A673 (cell line): ENCODE measurements around the gene TMBIM6. TPM values are rescaled to one million over a fixed set of nuclear protein-coding genes. Genes with fewer than 3 reads are reported as not detected.
"Not testable (repeated sequence)": the region's sequence is repeated elsewhere in the genome, so short reads cannot be mapped to it uniquely, and the experiment has no call there.

Experiments used
- BruUV-seq: library from RNA; stranded (reverse); fragments of 400-500 nt; replicated peaks from 2 replicates; lab custom pipeline; 2021; lab: Mats Ljungman, UMichigan
- CTCF ChIA-PET: fragments of 300-600 bp; sonication (Branson Sonifier 250); formaldehyde crosslinking; loops from one replicate; lab custom pipeline; 2022; ENCODE audit warnings: antibody characterized with exemption; lab: Charles Lee
- POLR2A ChIA-PET: fragments of 300-600 bp; sonication (Branson Sonifier 250); formaldehyde crosslinking; loops from one replicate; lab custom pipeline; 2022; ENCODE audit warnings: antibody characterized with exemption; ENCODE audit not compliant: low non-redundant PET; lab: Charles Lee
- DNase-seq: peaks from one replicate; pipeline ENCODE4 v3.0.0-alpha.2; 2015; ENCODE audit warnings: low spot score
- H3K27ac ChIP-seq: fragments of 200-600 bp; sonication (generic); 2 replicates; pipeline ENCODE4 v1.5.1; 2016; ENCODE audit warnings: mixed run types, low read depth, mild to moderate bottlenecking, mixed read lengths, antibody characterized with exemption, low read length; ENCODE audit not compliant: poor library complexity, severe bottlenecking
- H3K27me3 ChIP-seq: fragments of 200-600 bp; sonication (generic); replicated peaks from 2 replicates; pipeline ENCODE4 v1.6.1; 2017; ENCODE audit warnings: mixed run types, low read depth, mild to moderate bottlenecking, mixed read lengths, antibody characterized with exemption, low read length; ENCODE audit not compliant: insufficient read depth, poor library complexity
- H3K36me3 ChIP-seq: fragments of 200-600 bp; sonication (generic); 2 replicates; pipeline ENCODE4 v1.6.1; 2016; ENCODE audit warnings: mixed run types, mild to moderate bottlenecking, mixed read lengths, antibody characterized with exemption, low read length; ENCODE audit not compliant: insufficient read depth, poor library complexity, severe bottlenecking
- H3K4me1 ChIP-seq: fragments of 200-600 bp; sonication (generic); 2 replicates; pipeline ENCODE4 v1.6.1; 2017; ENCODE audit warnings: mixed run types, mild to moderate bottlenecking, mixed read lengths, antibody characterized with exemption, low read length; ENCODE audit not compliant: insufficient read depth, poor library complexity, severe bottlenecking
- H3K4me3 ChIP-seq: fragments of 200-600 bp; sonication (generic); 2 replicates; pipeline ENCODE4 v1.5.1; 2016; ENCODE audit warnings: low read depth, mixed run types, mild to moderate bottlenecking, mixed read lengths, low read length; ENCODE audit not compliant: poor library complexity, severe bottlenecking
- H3K9me3 ChIP-seq: fragments of 200-600 bp; sonication (generic); 2 replicates; pipeline ENCODE4 v1.6.1; 2016; ENCODE audit warnings: mixed run types, low read depth, mild to moderate bottlenecking, mixed read lengths, antibody characterized with exemption, low read length; ENCODE audit not compliant: poor library complexity, severe bottlenecking
- CTCF ChIP-seq: fragments of 300-800, 200-600 bp; sonication (generic); conservative IDR thresholded peaks from 2 replicates; pipeline ENCODE4 v1.5.1; 2017; ENCODE audit warnings: low read depth, mild to moderate bottlenecking, antibody characterized with exemption, low read length, moderate library complexity, mixed read lengths
- EZH2 ChIP-seq: fragments of 200-600 bp; sonication (generic); IDR thresholded peaks from 2 replicates; pipeline ENCODE4 v1.6.1; 2017; ENCODE audit warnings: borderline replicate concordance, low read depth, mild to moderate bottlenecking, mixed read lengths, antibody characterized with exemption, low read length; ENCODE audit not compliant: poor library complexity, severe bottlenecking
- intact Hi-C: fragments of 100-400 bp; cut with micrococcal nuclease; formaldehyde crosslinking; loops from one replicate; pipeline ENCODE4 v1.10.0; 2022; ENCODE audit not compliant: unreplicated experiment
- total RNA-seq: library from RNA; stranded (reverse); gene quantifications from 2 replicates; pipeline ENCODE4 v1.2.3, GENCODE V29; 2021

Gene TMBIM6
- total RNA-seq, 1 experiment from 2014 or later: 454 TPM

GRCh38 chr12:49707128-49707811 is 34.1 kb upstream of the TMBIM6 start, which contains the start of gene FMNL3:
TSS of gene FMNL3 (minus strand) at chr12:49707405. CDS start at chr12:49707180, 225 bp downstream.
- BruUV-seq: no TSS peak
- intact Hi-C loops: loop anchor here (1.0 kb wide), 1 partner anchor 63 kb away; no protein-coding TSS in a partner anchor

GRCh38 chr12:49707812-49708147 is 33.6 kb upstream of the TMBIM6 start:
- no peak for DNase-seq
- H3K36me3 ChIP-seq: no peaks in the 10 kb centered on the region
- ChIA-PET POLR2A (no interaction called here), CTCF (interaction anchor here (0.5 kb wide), 1 partner anchor 28 kb away, joined by 3 read pairs; no protein-coding TSS in a partner anchor)
- peaks cover 6% of the 10 kb centered on the region for H3K9me3 ChIP-seq
- no peak; the same call in 1 of the 2 replicates for TF ChIP-seq CTCF
- TF ChIP-seq EZH2: no peak
- H3K27me3 ChIP-seq: peaks cover 10% of the 10 kb centered on the region
- peaks cover 9% of the 10 kb centered on the region for H3K4me1 ChIP-seq
- intact Hi-C loops: loop anchor here (1.0 kb wide), 1 partner anchor 63 kb away; no protein-coding TSS in a partner anchor
- H3K4me3 ChIP-seq: peak overlapping the region; percentile 73
- H3K27ac ChIP-seq: no peak overlapping the region
- no TSS peak for BruUV-seq

More at GRCh38 chr12:49707128-49707811, 34.1 kb upstream of the TMBIM6 start, which contains the start of gene FMNL3:
- Histone ChIP-seq H3K27ac (peak within 1 kb of the TSS; percentile 88), H3K27me3 (peaks cover 10% of the 10 kb centered on the region), H3K4me3 (peak within 1 kb of the TSS; percentile 73), H3K4me1 (peaks cover 9% of the 10 kb centered on the region), H3K9me3 (peaks cover 6% of the 10 kb centered on the region), H3K36me3 (no peaks in the 10 kb centered on the region)
- TF ChIP-seq CTCF (peak; percentile 85), EZH2 (no peak)
- CTCF ChIA-PET: interaction anchor here (0.6 kb wide), 1 partner anchor 369 kb away, joined by 3 read pairs; no protein-coding TSS in a partner anchor
- POLR2A ChIA-PET: interaction anchor here (0.5 kb wide), 1 partner anchor 152 kb away, joined by 5 read pairs; no protein-coding TSS in a partner anchor
- peak; percentile 98 for DNase-seq

- ChIA-PET CTCF (no interaction called here), POLR2A (no interaction called here)
- intact Hi-C loops: no loop called here
- DNase-seq: no peak
- H3K27me3 ChIP-seq: peaks cover 10% of the 10 kb centered on the region
- peaks cover 6% of the 10 kb centered on the region for H3K9me3 ChIP-seq
- no peaks in the 10 kb centered on the region for H3K36me3 ChIP-seq
- TF ChIP-seq EZH2 (no peak), CTCF (no peak)
- peaks cover 9% of the 10 kb centered on the region for H3K4me1 ChIP-seq
- BruUV-seq: no TSS peak
- H3K27ac ChIP-seq: no peak overlapping the region
- no peak overlapping the region for H3K4me3 ChIP-seq
These were observed 32.5 kb upstream of the TMBIM6 start for GRCh38 chr12:49708851-49709250.

DNA sequence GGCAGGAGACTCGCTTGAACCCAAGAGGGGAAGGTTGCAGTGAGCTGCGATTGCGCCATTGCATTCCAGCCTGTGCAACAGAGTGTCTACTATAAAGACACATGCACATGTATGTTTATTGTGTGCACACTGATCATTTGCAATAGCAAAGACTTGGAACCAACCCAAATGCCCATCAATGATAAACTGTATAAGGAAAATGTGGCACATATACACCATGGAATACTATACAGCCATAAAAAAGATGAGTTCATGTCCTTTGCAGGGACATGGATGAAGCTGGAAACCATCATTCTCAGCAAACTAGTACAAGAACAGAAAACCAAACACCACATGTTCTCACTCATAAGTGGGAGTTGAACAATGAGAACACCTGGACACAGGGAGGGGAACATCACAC is 27.4 kb upstream of the TMBIM6 start:
- CTCF ChIA-PET, H3K36me3 ChIP-seq, intact Hi-C loops: not testable (repeated sequence)

More for the DNA sequence above, 27.4 kb upstream of the TMBIM6 start:
- BruUV-seq, H3K9me3 ChIP-seq, POLR2A ChIA-PET, DNase-seq, H3K27ac ChIP-seq, H3K4me3 ChIP-seq, H3K4me1 ChIP-seq: not testable (repeated sequence)
- H3K27me3 ChIP-seq: peaks cover 10% of the 10 kb centered on the region
